Suprapubic skin (tissue), 4 donors: ENCODE measurements around the gene GRID1.

ENCODE experiments used
- EP300 ChIP-seq: sonication (generic); formaldehyde crosslinking; IDR thresholded peaks from one replicate; pipeline ENCODE4 v1.6.1; 2017; ENCODE audit warnings: antibody characterized with exemption
- POLR2A ChIP-seq, 2 donors: fragments of 450-650 bp; IDR thresholded peaks; one replicate each; pipeline ENCODE4 v1.6.1; 2017; ENCODE audit warnings: antibody characterized with exemption in 2 of 2, mild to moderate bottlenecking in 2 of 2, moderate library complexity in 2 of 2
- POLR2AphosphoS5 ChIP-seq, 3 donors: sonication (generic); formaldehyde crosslinking; IDR thresholded peaks; one replicate each; pipeline ENCODE4 v1.6.1; 2017; ENCODE audit warnings: antibody characterized with exemption in 3 of 3
- TF ChIP-seq, protein P1 (sequence below), 2 donors: fragments of 200-600 bp in 1 of 2; fragments of 450-650 bp in 1 of 2; sonication (generic) in 1 of 2; IDR thresholded peaks; one replicate each; pipeline ENCODE4 v1.5.1; 2016 to 2019; ENCODE audit warnings: antibody characterized with exemption in 2 of 2, mild to moderate bottlenecking in 1 of 2, moderate library complexity in 1 of 2

DNA sequence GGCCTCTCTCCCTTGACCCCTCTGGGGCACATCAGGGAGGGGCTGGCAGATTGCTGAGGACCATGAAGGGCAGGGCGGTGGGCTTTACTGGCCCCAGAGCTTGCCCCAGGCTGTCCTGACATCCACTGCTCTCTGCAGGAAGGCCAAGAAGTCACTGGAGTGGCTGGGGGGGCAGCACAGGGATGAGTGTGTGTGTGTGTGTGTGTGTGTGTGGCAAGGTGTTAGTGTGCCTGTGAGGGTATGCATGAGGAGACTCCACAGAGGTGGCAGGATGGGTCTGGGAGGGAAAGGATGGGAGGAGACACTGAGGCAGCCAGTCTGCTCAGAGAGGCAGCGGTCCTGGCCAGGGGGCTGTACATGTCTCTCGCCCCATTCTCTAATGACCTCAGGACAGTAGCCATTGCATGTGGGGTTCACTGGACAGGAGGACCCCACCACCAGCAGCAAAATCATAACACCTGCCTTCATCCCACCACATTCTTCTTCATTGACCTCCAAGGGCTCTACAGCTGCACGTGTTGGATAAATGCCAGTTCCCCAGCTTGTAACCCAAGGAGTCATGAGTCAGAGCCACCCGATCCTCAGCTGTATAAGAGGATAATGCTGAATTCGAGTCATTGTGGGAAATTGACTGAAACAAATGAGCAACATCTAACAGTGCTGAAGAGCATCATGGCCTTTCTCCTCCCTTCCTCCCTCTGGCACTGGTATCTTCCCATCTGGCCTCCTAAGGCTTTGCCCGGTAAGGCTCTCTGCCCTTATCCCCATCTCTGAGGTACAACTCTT lies 720.5 kb downstream of the GRID1 start:
- TF ChIP-seq, protein P1, sequence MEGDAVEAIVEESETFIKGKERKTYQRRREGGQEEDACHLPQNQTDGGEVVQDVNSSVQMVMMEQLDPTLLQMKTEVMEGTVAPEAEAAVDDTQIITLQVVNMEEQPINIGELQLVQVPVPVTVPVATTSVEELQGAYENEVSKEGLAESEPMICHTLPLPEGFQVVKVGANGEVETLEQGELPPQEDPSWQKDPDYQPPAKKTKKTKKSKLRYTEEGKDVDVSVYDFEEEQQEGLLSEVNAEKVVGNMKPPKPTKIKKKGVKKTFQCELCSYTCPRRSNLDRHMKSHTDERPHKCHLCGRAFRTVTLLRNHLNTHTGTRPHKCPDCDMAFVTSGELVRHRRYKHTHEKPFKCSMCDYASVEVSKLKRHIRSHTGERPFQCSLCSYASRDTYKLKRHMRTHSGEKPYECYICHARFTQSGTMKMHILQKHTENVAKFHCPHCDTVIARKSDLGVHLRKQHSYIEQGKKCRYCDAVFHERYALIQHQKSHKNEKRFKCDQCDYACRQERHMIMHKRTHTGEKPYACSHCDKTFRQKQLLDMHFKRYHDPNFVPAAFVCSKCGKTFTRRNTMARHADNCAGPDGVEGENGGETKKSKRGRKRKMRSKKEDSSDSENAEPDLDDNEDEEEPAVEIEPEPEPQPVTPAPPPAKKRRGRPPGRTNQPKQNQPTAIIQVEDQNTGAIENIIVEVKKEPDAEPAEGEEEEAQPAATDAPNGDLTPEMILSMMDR (IDR thresholded peaks at IDR 0.05), result no peak
- TF ChIP-seq POLR2A (IDR thresholded peaks at IDR 0.05) (no peak), POLR2AphosphoS5 (IDR thresholded peaks at IDR 0.05) (no peak), EP300 (no peak)
